NOMO-1 (cell line): Measurements from ENCODE around the gene DSCAM.

Experiments used
- DNase-seq, 2 experiments: peaks; one replicate each; lab custom pipeline; 2025; ENCODE audit not compliant: unreplicated experiment in 2 of 2; lab: John Stamatoyannopoulos, UW

The DSCAM gene

DNA sequence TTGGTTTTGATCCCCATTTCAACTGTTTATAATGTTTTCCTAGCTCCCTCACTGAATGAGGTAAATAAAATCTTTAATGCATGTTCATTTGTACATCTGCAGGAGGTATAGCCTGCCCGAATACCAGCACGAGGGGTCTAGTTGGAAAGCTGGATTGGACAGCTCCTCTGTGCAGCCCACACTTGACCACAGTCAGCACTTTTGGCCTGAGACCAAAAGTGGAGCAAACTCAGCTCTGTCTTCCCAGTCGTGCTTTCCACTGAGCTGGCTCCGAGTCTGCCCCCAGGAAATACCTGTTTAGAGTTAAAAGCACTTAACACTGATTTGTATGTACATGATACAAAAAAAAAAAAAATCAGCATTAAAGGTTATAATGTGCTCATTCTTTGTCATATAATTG, 224.4 kb downstream of the DSCAM start:
- DNase-seq = no peak

DNA sequence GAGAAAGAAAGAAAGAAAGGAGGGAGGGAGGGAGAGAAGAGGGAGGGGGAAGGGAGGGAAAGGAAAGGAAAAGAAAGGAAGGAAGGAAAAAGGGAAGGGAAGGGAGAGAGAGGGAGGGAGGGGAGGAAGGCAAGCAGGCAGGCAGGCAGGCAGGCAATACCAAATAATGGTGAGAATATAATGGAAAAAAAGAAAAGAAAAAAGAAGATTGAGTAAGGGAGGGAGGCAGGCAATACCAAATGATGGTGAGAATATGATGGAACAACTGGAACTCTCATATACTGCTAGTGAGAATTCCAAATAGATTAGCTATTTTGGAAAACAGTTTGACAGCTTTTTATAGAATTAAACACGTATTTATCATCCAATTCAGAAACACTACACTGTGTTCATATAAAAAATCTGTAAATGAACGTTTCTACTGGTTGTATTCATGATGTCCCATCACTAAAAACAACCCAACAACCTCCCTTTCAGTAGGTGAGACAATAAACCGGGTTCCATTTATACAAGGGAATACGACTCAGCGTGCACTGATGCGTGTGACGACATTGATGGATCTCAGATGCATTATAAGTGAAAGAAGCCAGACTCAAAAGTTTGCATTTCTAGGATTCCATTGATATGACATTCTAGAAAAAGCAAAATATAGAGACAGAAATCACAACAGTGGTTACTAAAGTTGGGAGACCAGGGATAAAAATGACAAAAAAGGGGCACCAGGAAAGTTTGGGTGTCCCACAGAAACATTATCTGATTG, 226.4 kb downstream of the DSCAM start:
- DNase-seq = no peak

DNA sequence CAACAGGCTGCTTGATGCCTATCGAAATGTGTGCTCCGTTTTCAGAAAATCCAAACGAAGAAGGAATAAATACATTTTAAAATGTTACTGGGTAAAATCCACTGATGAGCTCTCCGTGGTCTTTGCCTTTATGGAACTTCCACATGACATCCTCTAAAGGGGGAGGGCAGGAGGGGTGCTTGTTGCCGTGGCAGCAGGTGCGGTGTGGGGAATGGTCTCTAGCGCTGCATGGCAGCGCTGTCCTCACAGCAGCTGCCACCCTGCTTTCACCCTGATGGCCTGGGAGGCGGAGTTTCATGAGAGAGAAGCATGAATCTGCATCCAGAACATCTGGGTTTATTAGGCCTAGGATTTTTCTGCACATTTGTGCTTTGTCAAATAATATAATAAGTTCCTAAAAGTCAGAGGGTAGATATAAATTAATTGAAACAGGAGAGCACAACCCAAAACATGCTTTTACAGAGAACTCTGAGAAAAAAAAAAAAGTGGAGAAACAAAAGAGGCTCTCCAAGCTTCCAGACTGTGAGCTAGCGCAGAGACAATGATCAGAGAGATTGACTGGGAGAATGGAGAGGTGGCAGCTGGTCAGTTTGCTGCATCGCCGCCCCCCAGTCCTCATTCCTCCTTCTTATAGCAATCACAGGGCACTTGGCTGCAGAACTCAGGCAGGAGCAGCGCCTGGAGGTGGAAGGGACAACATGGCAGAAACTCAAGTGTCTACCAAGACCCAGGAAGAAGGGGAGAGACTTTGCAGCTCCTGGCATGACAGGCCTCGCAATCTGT, 228.6 kb downstream of the DSCAM start:
- DNase-seq = no peak

- DNase-seq = no peak
These were observed 230.6 kb downstream of the DSCAM start for GRCh38 chr21:40616377-40616704.

DNA sequence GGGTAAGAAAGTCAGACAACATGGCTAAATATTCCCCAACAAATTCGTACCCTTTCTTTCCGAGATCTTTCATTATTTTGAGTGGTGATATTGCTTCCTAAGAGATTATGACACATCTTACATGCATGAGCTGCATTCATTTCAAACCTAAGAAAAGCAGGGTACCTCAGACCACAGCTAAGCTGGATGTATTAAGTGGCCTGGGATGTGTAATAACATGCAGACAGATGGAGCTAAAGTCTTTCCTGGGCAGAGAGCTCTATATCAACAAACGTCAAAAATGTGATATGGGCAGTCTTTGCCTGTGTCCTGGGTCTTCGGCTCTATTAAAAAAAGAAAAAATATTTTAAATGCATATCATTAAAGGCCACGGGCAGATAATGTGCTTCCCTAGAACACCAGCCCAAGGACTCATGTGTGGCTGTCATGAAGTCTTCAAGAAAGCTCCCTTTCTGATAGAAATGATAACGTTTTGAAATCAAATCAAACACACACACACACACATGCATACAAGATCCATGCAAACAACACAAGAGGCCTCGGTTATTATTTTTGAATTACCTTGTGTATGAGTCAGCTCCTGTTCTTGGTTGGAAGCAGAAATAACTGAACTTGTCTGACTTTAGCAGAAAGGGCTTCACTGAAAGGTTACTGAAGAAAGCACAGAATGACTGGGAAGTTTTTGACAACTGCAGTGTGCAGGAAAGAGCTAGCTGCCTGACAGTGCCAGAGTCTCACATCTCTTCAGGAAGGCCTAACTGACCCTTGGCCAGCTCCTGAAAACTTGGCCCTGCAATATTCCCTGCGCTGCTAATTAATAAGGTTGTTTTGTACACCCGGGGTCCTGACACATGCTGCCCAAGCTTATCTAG, 231.2 kb downstream of the DSCAM start:
- no peak for DNase-seq

- no peak for DNase-seq
These were observed 233.4 kb downstream of the DSCAM start for GRCh38 chr21:40613546-40614030.

- no peak for DNase-seq
These were observed 236.6 kb downstream of the DSCAM start for GRCh38 chr21:40610345-40610744.

- no peak for DNase-seq
These were observed 240.6 kb downstream of the DSCAM start for GRCh38 chr21:40606341-40606740.

DNA sequence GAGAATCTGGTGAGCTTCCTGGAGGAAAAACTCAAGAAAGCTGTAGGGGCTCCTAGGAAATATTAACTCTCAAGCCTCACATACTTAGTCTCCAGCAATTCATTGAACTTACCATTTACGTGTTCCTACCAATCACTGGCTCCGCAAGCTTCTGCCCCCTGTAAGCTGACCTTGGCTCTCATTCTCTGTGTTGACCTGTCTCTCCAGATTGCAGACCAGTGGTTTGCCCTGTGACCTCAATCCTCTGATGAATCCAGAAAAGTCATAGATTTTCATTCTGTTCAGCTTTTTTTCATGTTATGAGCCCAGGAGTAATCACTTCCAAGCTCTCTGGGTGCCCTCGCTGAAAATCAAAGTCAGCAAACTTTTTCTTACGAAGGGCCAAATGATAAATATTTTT, 241.9 kb downstream of the DSCAM start:
- DNase-seq = no peak

DNA sequence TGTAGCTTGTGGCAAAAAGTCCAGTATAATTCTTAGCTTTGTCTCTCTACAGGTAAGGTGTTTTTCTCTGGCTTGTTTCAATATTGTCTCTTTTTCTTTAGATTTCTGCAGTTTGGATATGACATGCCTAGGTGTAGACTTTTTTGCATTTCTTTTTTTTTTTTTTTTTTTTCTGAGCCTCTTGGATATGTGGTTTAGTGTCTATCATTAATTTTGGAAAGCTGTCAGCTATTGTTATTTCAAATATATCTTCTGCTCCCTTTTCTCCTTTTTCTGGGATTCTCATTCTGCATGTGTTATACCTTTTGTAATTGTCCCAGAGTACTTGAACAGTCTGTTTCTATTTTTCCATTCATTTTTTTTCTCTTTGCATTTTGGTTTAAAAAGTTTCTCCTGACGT, 243.2 kb downstream of the DSCAM start:
- no peak for DNase-seq

GRCh38 chr21:40602080-40602479, 244.9 kb downstream of the DSCAM start:
- DNase-seq = no peak

DNA sequence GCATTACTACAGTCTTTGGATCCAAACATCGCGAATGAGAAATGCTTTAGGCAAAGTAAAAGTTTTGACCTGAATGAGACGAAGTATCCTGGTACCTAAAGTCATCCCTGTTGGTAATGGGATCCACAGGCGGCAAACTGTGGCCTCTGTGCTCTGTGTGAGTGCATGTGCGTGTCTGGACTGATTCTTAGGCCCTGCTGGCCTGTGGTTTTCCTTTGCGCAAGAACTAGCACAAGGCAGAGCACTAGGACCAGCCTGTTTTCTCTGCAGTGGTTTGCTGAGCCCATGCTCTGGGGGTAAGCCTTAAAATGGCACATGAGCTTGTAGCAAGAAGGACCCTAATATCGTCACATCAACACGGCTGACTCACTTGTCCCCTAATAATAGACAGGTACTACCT, 251.2 kb downstream of the DSCAM start:
- peak; percentile 1 to 22 for DNase-seq

DNA sequence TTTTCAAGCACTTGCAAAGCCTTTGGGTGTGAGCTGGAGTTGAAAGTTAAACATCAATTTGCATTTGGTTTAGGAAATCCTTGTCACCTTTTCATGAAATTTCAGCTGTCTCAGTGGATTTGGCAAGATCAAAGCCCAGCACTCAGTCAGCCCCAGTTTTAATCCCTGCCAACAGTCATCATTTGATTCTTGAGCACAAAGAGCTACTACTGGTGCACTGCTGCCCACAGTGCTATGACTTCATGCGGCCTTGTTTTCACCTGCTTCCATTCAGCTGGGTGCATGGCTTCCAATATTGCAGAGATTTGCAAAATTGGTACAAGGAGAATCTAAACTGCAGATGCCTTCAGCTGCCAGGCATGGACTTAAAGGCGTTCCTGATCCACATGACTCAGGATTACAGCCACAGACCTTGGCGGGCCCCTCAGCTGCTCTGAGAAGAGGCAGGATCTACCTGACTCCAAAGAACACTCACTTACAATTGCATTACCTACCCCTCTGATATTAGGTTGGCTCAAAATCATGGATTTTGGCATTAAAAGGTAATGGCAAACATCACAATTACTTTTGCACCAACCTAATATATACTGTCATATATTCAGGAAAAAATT, 259.1 kb downstream of the DSCAM start:
- no peak for DNase-seq

- no peak for DNase-seq
These were observed 260.4 kb downstream of the DSCAM start for GRCh38 chr21:40586575-40586974.

GRCh38 chr21:40577285-40578043, 269.5 kb downstream of the DSCAM start:
- no peak for DNase-seq

DNA sequence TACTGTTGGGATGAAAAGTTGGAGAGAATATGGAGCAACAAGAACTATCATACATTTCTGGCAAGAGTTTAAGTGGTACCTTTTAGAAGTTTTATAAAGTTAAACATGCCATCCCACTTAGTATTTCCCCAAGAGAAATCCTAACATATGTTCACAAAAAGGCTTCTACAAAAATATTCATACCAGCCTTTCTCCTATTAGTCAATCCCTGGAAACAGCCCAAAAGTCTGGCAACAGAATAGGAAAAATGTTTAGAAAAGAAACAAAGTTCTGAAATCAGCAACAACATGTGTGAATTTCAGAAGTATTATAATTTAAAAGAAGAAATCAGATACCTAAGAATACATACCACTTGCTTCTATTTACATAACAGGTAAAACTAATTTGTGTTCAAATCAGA, 271.0 kb downstream of the DSCAM start:
- no peak for DNase-seq

GRCh38 chr21:40569357-40569756, 277.6 kb downstream of the DSCAM start:
- DNase-seq = peak in 1 of 2 experiments; percentile 10

DNA sequence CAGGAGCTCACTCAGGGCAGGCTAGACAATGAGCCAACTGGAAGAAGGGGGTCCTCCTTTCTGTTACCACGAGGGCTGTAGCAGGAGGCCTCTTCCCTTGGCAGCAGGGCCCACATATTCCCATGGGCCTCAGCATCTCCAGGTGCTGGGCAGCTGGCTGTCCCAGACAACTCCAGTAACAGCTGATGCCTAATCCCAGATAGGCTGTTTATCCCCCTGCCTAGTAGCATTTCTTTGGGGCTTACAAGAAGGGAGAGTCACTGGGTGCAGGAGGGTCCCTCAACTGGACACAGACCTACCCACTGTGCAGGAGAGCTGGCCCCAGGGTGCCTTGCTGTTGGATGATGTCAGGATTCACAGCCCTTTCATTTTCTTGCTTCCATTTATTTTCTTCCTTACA, 278.2 kb downstream of the DSCAM start:
- no peak for DNase-seq

DNA sequence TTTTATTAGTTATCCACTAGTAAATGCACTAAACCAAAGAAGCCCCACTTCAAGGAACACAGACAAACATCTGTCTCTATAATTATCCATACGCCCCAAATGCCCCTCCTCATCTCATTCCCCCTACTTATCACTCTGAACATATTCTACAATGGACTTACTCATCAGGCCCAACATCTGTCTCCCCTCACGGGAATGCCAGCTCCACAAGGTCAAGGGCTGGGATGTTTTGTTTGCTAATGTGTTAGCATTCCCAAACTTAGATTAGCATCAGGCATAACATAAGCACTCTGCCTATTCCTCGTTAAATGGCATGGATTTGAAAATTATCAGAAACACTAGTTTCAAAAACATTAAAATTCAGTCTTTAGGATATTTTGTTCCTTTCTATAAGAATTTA, 279.5 kb downstream of the DSCAM start:
- DNase-seq = no peak

- DNase-seq = no peak
These were observed 280.5 kb downstream of the DSCAM start for GRCh38 chr21:40566486-40566885.
